Measurements from ENCODE around the gene KCNIP4. TPM values are rescaled to one million over a fixed set of nuclear protein-coding genes. Genes with fewer than 3 reads are reported as not detected.

Gene KCNIP4
- total and polyA plus RNA-seq, 2 donors (not counting 3 experiments of a cell fraction or from before 2014, with no cell fraction given) = not detected

DNA sequence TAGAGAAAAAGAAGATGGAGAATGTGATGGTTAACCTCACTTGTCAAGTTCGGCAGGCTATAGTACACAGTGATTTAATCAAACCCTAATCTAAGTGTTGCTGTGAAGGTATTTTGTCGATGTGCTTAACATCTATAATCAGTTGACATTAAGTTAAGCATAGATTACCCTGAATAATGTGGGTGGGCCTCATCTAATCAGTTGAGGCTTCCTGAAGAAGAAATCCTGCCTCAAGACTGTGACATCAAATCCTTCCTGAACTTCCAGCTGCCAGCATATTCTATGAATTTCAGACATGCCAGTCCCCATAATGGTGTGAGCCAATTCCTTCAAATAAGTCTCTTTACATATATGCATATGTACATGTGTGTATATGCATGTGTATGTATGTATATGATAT, 1066.9 kb downstream of the KCNIP4 start:
- H3K4me1 ChIP-seq (ENCODE audit: control insufficient read depth, extremely low read depth, insufficient read depth, low read length) = no peaks in the 10 kb centered on the region
- BruUV-seq (replicated peaks) = no TSS peak
- H3K79me2 ChIP-seq (ENCODE audit: control insufficient read depth, insufficient read depth, low read length) = no peaks in the 10 kb centered on the region
- FAIRE-seq (no peak), DNase-seq (ENCODE audit: low read depth, low spot score) (no peak)
- POLR2A ChIA-PET = no interaction called here
- intact Hi-C loops (cut with micrococcal nuclease) = no loop called here
- TF ChIP-seq, protein P1, sequence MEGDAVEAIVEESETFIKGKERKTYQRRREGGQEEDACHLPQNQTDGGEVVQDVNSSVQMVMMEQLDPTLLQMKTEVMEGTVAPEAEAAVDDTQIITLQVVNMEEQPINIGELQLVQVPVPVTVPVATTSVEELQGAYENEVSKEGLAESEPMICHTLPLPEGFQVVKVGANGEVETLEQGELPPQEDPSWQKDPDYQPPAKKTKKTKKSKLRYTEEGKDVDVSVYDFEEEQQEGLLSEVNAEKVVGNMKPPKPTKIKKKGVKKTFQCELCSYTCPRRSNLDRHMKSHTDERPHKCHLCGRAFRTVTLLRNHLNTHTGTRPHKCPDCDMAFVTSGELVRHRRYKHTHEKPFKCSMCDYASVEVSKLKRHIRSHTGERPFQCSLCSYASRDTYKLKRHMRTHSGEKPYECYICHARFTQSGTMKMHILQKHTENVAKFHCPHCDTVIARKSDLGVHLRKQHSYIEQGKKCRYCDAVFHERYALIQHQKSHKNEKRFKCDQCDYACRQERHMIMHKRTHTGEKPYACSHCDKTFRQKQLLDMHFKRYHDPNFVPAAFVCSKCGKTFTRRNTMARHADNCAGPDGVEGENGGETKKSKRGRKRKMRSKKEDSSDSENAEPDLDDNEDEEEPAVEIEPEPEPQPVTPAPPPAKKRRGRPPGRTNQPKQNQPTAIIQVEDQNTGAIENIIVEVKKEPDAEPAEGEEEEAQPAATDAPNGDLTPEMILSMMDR (IDR thresholded peaks at IDR 0.05; ENCODE audit: extremely low read depth in 1 of 2, insufficient read depth in 1 of 2, low read depth in 1 of 2, low read length in 2 of 2) = no peak
- TF ChIP-seq EZH2 (IDR thresholded peaks at IDR 0.05; ENCODE audit: borderline replicate concordance, low read depth, low read length, severe bottlenecking) (no peak), JUN (IDR thresholded peaks at IDR 0.05; ENCODE audit: borderline replicate concordance, insufficient read depth, insufficient read length, low read depth) (no peak), POLR2AphosphoS5 (IDR thresholded peaks at IDR 0.05; ENCODE audit: insufficient read depth, low read depth, low read length) (no peak), MYC (IDR thresholded peaks at IDR 0.05; ENCODE audit: low read depth, low read length) (no peak), POLR2A (IDR thresholded peaks at IDR 0.05; ENCODE audit: low read depth, low read length) (no peak), FOS (IDR thresholded peaks at IDR 0.05; ENCODE audit: borderline replicate concordance, insufficient read depth, low read length) (no peak), GATA2 (IDR thresholded peaks at IDR 0.05; ENCODE audit: insufficient read depth, insufficient read length, low read depth, low read length) (no peak)
- TF ChIP-seq, protein P2, sequence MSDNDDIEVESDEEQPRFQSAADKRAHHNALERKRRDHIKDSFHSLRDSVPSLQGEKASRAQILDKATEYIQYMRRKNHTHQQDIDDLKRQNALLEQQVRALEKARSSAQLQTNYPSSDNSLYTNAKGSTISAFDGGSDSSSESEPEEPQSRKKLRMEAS (IDR thresholded peaks at IDR 0.05; ENCODE audit: insufficient read depth, insufficient read length) = no peak
- CTCF ChIA-PET = no interaction called here
- H3K9me3 ChIP-seq (replicated peaks; ENCODE audit: control insufficient read depth, insufficient read depth, low read length) = no peaks in the 10 kb centered on the region
- no peak overlapping the region for H3K27ac ChIP-seq (ENCODE audit: insufficient read depth, low read depth, low read length)
- no peak overlapping the region for H3K9ac ChIP-seq (replicated peaks; ENCODE audit: extremely low read depth, insufficient read depth, low read length)
- H2AFZ ChIP-seq (ENCODE audit: low read depth, low read length) = no peak overlapping the region
- H3K4me2 ChIP-seq (ENCODE audit: insufficient read depth, low read length) = no peak overlapping the region
- no peak overlapping the region for H3K4me3 ChIP-seq (replicated peaks in 1 of 3; ENCODE audit: insufficient read depth in 1 of 3, low read depth in 1 of 3, low read length in 3 of 3)
- no peaks in the 10 kb centered on the region for H4K20me1 ChIP-seq (replicated peaks; ENCODE audit: control insufficient read depth, extremely low read depth, insufficient read depth, low read length)
- no peaks in the 10 kb centered on the region for H3K27me3 ChIP-seq (ENCODE audit: control insufficient read depth in 2 of 2, insufficient read depth in 2 of 2, low read length in 2 of 2)
- dilution Hi-C loops (cut with MboI; ENCODE audit: extremely low pct_ligation_motif_present, low sequenced_read_pairs) = no loop called here
- no peaks in the 10 kb centered on the region for H3K36me3 ChIP-seq (ENCODE audit: control insufficient read depth in 2 of 2, extremely low read depth in 1 of 2, insufficient read depth in 2 of 2, low read length in 2 of 2)
- H3K9me1 ChIP-seq (replicated peaks; ENCODE audit: control insufficient read depth, extremely low read depth, insufficient read depth, low read length) = no peaks in the 10 kb centered on the region

All from endothelial cell of umbilical vein (primary cell).